AG09309 (cell line): Measurements from ENCODE around the gene H3-3A.
"Not testable (repeated sequence)": the region's sequence is repeated elsewhere in the genome, so short reads cannot be mapped to it uniquely, and the experiment has no call there.

ENCODE experiments used
- DNase-seq: peaks from one replicate; pipeline ENCODE4 v3.0.0-alpha.2; 2010; ENCODE audit warnings: low read depth
- H3K4me3 ChIP-seq: 2 replicates; pipeline ENCODE4 v1.5.1; 2011; ENCODE audit warnings: mild to moderate bottlenecking, low read depth, low read length, moderate library complexity; ENCODE audit not compliant: control insufficient read depth
- CTCF ChIP-seq: IDR thresholded peaks from 2 replicates; pipeline ENCODE4 v1.5.1; 2011; ENCODE audit warnings: mild to moderate bottlenecking, low read depth, low read length, inconsistent platforms; ENCODE audit not compliant: insufficient read depth, control insufficient read depth; ENCODE audit errors: missing control alignments

H3-3A gene

GRCh38 chr1:226091461-226091860, 28.9 kb downstream of the H3-3A start:
- TF ChIP-seq CTCF, result no peak
- no peak overlapping the region for H3K4me3 ChIP-seq
- no peak for DNase-seq

GRCh38 chr1:226092048-226092820, 29.7 kb downstream of the H3-3A start:
- not testable (repeated sequence) for H3K4me3 ChIP-seq, DNase-seq

GRCh38 chr1:226092965-226093364, 30.4 kb downstream of the H3-3A start:
- no peak for TF ChIP-seq CTCF

GRCh38 chr1:226093621-226094020, 31.1 kb downstream of the H3-3A start:
- DNase-seq, result no peak
- no peak for TF ChIP-seq CTCF

More at GRCh38 chr1:226092965-226093364, 30.4 kb downstream of the H3-3A start:
- H3K4me3 ChIP-seq, result no peak overlapping the region
- DNase-seq, result no peak

GRCh38 chr1:226094451-226094850, 31.9 kb downstream of the H3-3A start:
- no peak for DNase-seq
- no peak for TF ChIP-seq CTCF

More at GRCh38 chr1:226093621-226094020, 31.1 kb downstream of the H3-3A start:
- H3K4me3 ChIP-seq, result no peak overlapping the region

GRCh38 chr1:226095286-226095685, 32.8 kb downstream of the H3-3A start:
- no peak for DNase-seq
- no peak for TF ChIP-seq CTCF
- H3K4me3 ChIP-seq, result no peak overlapping the region

More at GRCh38 chr1:226094451-226094850, 31.9 kb downstream of the H3-3A start:
- H3K4me3 ChIP-seq, result no peak overlapping the region

- peak; percentile 82 for DNase-seq
- no peak for TF ChIP-seq CTCF
- H3K4me3 ChIP-seq, result no peak overlapping the region
These were observed 35.5 kb downstream of the H3-3A start for GRCh38 chr1:226097866-226098625.
